Epithelial cell of proximal tubule (primary cell): ENCODE measurements around the gene ZNG1A. TPM values are rescaled to one million over a fixed set of nuclear protein-coding genes. Genes with fewer than 3 reads are reported as not detected.
"Not testable (repeated sequence)": the region's sequence is repeated elsewhere in the genome, so short reads cannot be mapped to it uniquely, and the experiment has no call there.

Experiments used
- DNase-seq: peaks from one replicate; pipeline ENCODE4 v3.0.0-alpha.2; 2011; ENCODE audit warnings: low read depth
- H3K4me3 ChIP-seq: 2 replicates; pipeline ENCODE4 v1.5.1; 2011; ENCODE audit warnings: low read depth, mild to moderate bottlenecking, low read length
- CTCF ChIP-seq: conservative IDR thresholded peaks from 2 replicates; pipeline ENCODE4 v1.5.1; 2012; ENCODE audit warnings: low read depth, mild to moderate bottlenecking, low read length
- total RNA-seq: library from RNA; depleted of rRNA; stranded (reverse); fragments of >200 nt; gene quantifications from 2 replicates; pipeline ENCODE4 v1.2.3, GENCODE V29; 2015

ZNG1A gene
- total RNA-seq, 1 donor from 2014 or later: 48.7 TPM

- no peak for TF ChIP-seq CTCF
- no peak overlapping the region for H3K4me3 ChIP-seq
- no peak for DNase-seq
Observed at GRCh38 chr9:211557-211956, 32.7 kb upstream of the ZNG1A start.

GRCh38 chr9:211036-211435 lies 32.2 kb upstream of the ZNG1A start:
- no peak for DNase-seq
- no peak for TF ChIP-seq CTCF
- no peak overlapping the region for H3K4me3 ChIP-seq

- TF ChIP-seq CTCF: no peak
- no peak overlapping the region for H3K4me3 ChIP-seq
- DNase-seq: no peak
Observed at GRCh38 chr9:209143-209758, 30.4 kb upstream of the ZNG1A start.

- TF ChIP-seq CTCF: no peak
- no peak for DNase-seq
- H3K4me3 ChIP-seq: no peak overlapping the region
Observed at GRCh38 chr9:206481-206880, 27.6 kb upstream of the ZNG1A start.

GRCh38 chr9:199601-200000 lies 20.7 kb upstream of the ZNG1A start:
- H3K4me3 ChIP-seq, DNase-seq: not testable (repeated sequence)

GRCh38 chr9:178140-178825 lies 573 bp downstream of the ZNG1A start:
- not testable (repeated sequence) for DNase-seq
- peak overlapping the region; percentile 48 for H3K4me3 ChIP-seq

- not testable (repeated sequence) for DNase-seq, H3K4me3 ChIP-seq
Observed at GRCh38 chr9:169757-170156, 9.1 kb downstream of the ZNG1A start.

- not testable (repeated sequence) for DNase-seq, H3K4me3 ChIP-seq
Observed at GRCh38 chr9:159871-160270, 19.0 kb downstream of the ZNG1A start.

GRCh38 chr9:151173-151572 lies 27.7 kb downstream of the ZNG1A start:
- not testable (repeated sequence) for DNase-seq, H3K4me3 ChIP-seq

GRCh38 chr9:139880-140279 lies 39.0 kb downstream of the ZNG1A start:
- DNase-seq, H3K4me3 ChIP-seq: not testable (repeated sequence)

- DNase-seq, H3K4me3 ChIP-seq: not testable (repeated sequence)
Observed at GRCh38 chr9:117995-118467, 60.8 kb downstream of the ZNG1A start, which contains the start of gene FOXD4. FOXD4 (minus strand) TSS chr9:118417; CDS start chr9:118119, 298 bp downstream.

- not testable (repeated sequence) for H3K4me3 ChIP-seq, DNase-seq
Observed at GRCh38 chr9:117144-117994, 61.5 kb downstream of the ZNG1A start.

GRCh38 chr9:116239-117077 lies 62.4 kb downstream of the ZNG1A start:
- not testable (repeated sequence) for H3K4me3 ChIP-seq, DNase-seq
